K562 (cell line): Measurements from ENCODE around the gene HOXB8. TPM values are rescaled to one million over a fixed set of nuclear protein-coding genes. Genes with fewer than 3 reads are reported as not detected.

Source experiments
- BMI1 ChIP-seq: fragments of 150-350 bp; IDR thresholded peaks from 2 replicates; pipeline ENCODE4 v1.6.1; 2014; ENCODE audit warnings: low read length
- CREBBP ChIP-seq: IDR thresholded peaks from one replicate; pipeline ENCODE4 v1.6.1; 2012; ENCODE audit warnings: low read depth, mild to moderate bottlenecking, control low read depth, inconsistent platforms, low read length
- CTBP1 ChIP-seq: fragments of 450-650 bp; IDR thresholded peaks from 2 replicates; pipeline ENCODE4 v1.6.1; 2016; ENCODE audit warnings: borderline replicate concordance
- EHMT2 ChIP-seq: fragments of 450-650 bp; IDR thresholded peaks from 2 replicates; pipeline ENCODE4 v1.6.1; 2018; ENCODE audit warnings: antibody characterized with exemption
- EP400 ChIP-seq: fragments of 450-650 bp; IDR thresholded peaks from 2 replicates; pipeline ENCODE4 v1.6.1; 2017; ENCODE audit warnings: antibody characterized with exemption, mild to moderate bottlenecking, moderate library complexity
- ESRRB ChIP-seq: fragments of 250-450 bp; sonication (Bioruptor Pico); IDR thresholded peaks from 2 replicates; pipeline ENCODE4 v1.5.0; 2020; ENCODE audit warnings: mild to moderate bottlenecking, moderate library complexity, borderline replicate concordance
- HIVEP1 ChIP-seq: fragments of 250-450 bp; sonication (Bioruptor Pico); IDR thresholded peaks from 2 replicates; pipeline ENCODE4 v1.4.0; 2020; ENCODE audit warnings: mild to moderate bottlenecking
- HSF4 ChIP-seq: fragments of 250-450 bp; sonication (Bioruptor Pico); IDR thresholded peaks from 2 replicates; pipeline ENCODE4 v2.1.2; 2022; ENCODE audit warnings: mild to moderate bottlenecking, moderate library complexity, borderline replicate concordance
- KLF16 ChIP-seq: IDR thresholded peaks from 2 replicates; pipeline ENCODE4 v1.6.1; 2016; ENCODE audit warnings: antibody characterized with exemption
- MAFG ChIP-seq: fragments of 450-650 bp; conservative IDR thresholded peaks from 2 replicates; pipeline ENCODE4 v1.6.1; 2016; ENCODE audit warnings: missing genetic modification characterization, missing compliant biosample characterization
- MCM7 ChIP-seq, 2 experiments: fragments of 450-650 bp; IDR thresholded peaks; 2 replicates each; pipeline ENCODE4 v1.6.1; 2016 to 2018
- RUNX1 ChIP-seq: sonication (generic); IDR thresholded peaks from 2 replicates; pipeline ENCODE4 v1.6.1; 2016; ENCODE audit warnings: antibody characterized with exemption, low read depth
- SIX5 ChIP-seq, 2 experiments: IDR thresholded peaks; 2 replicates each; pipeline ENCODE4 v1.6.1; 2011; ENCODE audit warnings: low read length in 2 of 2, borderline replicate concordance in 1 of 2, low read depth in 1 of 2, mild to moderate bottlenecking in 1 of 2, moderate library complexity in 1 of 2; ENCODE audit not compliant: insufficient read depth in 1 of 2
- SMAD1 ChIP-seq: fragments of 150-350 bp; IDR thresholded peaks from 2 replicates; pipeline ENCODE4 v1.6.1; 2014; ENCODE audit warnings: low read length, low read depth; ENCODE audit not compliant: partially characterized antibody
- TCF7L2 ChIP-seq: fragments of 150-350 bp; IDR thresholded peaks from 2 replicates; pipeline ENCODE4 v1.6.1; 2016; ENCODE audit warnings: low read depth, mild to moderate bottlenecking, low read length, moderate library complexity
- ZBTB7A ChIP-seq: IDR thresholded peaks from 2 replicates; pipeline ENCODE4 v1.6.1; 2011; ENCODE audit warnings: low read depth, mild to moderate bottlenecking, low read length, moderate library complexity, borderline replicate concordance; ENCODE audit not compliant: control insufficient read depth
- ZFP30 ChIP-seq: fragments of 250-450 bp; sonication (Bioruptor Pico); IDR thresholded peaks from 2 replicates; pipeline ENCODE4 v1.8.0; 2022; ENCODE audit warnings: moderate library complexity, mild to moderate bottlenecking, inconsistent platforms, borderline replicate concordance
- ZNF253 ChIP-seq: fragments of 250-450 bp; sonication (Bioruptor Pico); conservative IDR thresholded peaks from 2 replicates; pipeline ENCODE4 v1.6.1; 2021; ENCODE audit warnings: mild to moderate bottlenecking
- ZNF384 ChIP-seq: IDR thresholded peaks from 2 replicates; pipeline ENCODE4 v1.6.1; 2012; ENCODE audit warnings: low read depth, low read length, improper control_type of control experiment
- ZNF561 ChIP-seq: fragments of 450-650 bp; formaldehyde crosslinking; conservative IDR thresholded peaks from 2 replicates; pipeline ENCODE4 v1.4.0; 2020; ENCODE audit warnings: mild to moderate bottlenecking, moderate library complexity
- ZNF57 ChIP-seq: fragments of 450-650 bp; formaldehyde crosslinking; IDR thresholded peaks from 2 replicates; pipeline ENCODE4 v1.4.0; 2020; ENCODE audit warnings: mild to moderate bottlenecking, moderate library complexity
- ZNF77 ChIP-seq: fragments of 250-450 bp; sonication (Bioruptor Pico); IDR thresholded peaks from 2 replicates; pipeline ENCODE4 v1.5.0; 2020
- ZZZ3 ChIP-seq: fragments of 450-650 bp; IDR thresholded peaks from 2 replicates; pipeline ENCODE4 v1.6.1; 2016; ENCODE audit warnings: antibody characterized with exemption, mild to moderate bottlenecking, moderate library complexity
- polyA plus RNA-seq, 8 experiments: library from polyadenylated mRNA; depleted of rRNA in 4 of 8; stranded (reverse) in 5 of 8; unstranded in 3 of 8; fragments of >200 nt; fragmentation: Nextera tagmentation in 2 of 8; fragmentation: Illumina TruSeq in 1 of 8; extraction: Ambion mirVana in 2 of 8; extraction: Trizol in 1 of 8; gene quantifications; 2 replicates each; pipeline versions ENCODE4 v1.2.1 to v1.2.3, GENCODE V29; 2011 to 2014; ENCODE audit warnings: inconsistent platforms in 1 of 8, missing spikeins in 1 of 8
- total RNA-seq, 7 experiments: library from RNA; depleted of rRNA in 6 of 7; stranded (reverse); fragments of >200 nt in 6 of 7; fragmentation: Illumina TruSeq in 2 of 7; extraction: Trizol in 2 of 7; gene quantifications; 2 replicates each; pipeline versions ENCODE4 v1.2.1 to v1.2.3, GENCODE V29; 2011 to 2021; ENCODE audit warnings: low replicate concordance in 1 of 7
- TF ChIP-seq, protein P1 (sequence below): fragments of 450-650 bp; IDR thresholded peaks from 2 replicates; pipeline ENCODE4 v1.6.1; 2016
- TF ChIP-seq, protein P2 (sequence below): fragments of 250-450 bp; sonication (Bioruptor Pico); IDR thresholded peaks from 2 replicates; pipeline ENCODE4 v1.4.0; 2020; ENCODE audit warnings: borderline replicate concordance
- TF ChIP-seq, protein P3 (sequence below): fragments of 250-450 bp; sonication (Bioruptor Pico); IDR thresholded peaks from 2 replicates; pipeline ENCODE4 v1.8.0; 2021; ENCODE audit warnings: moderate library complexity, mild to moderate bottlenecking, inconsistent platforms
- TF ChIP-seq, protein P4 (sequence below): sonication (generic); IDR thresholded peaks from 2 replicates; pipeline ENCODE4 v1.6.1; 2016
- TF ChIP-seq, protein P5 (sequence below): fragments of 250-450 bp; sonication (Bioruptor Pico); IDR thresholded peaks from 2 replicates; pipeline ENCODE4 v1.6.1; 2021; ENCODE audit warnings: mild to moderate bottlenecking

The HOXB8 gene
- total and polyA plus RNA-seq, 9 of the 15 experiments (the other 6 are each of a cell fraction or from before 2014, with no cell fraction given): 0.52 to 23.8 (median 3.6) TPM

DNA sequence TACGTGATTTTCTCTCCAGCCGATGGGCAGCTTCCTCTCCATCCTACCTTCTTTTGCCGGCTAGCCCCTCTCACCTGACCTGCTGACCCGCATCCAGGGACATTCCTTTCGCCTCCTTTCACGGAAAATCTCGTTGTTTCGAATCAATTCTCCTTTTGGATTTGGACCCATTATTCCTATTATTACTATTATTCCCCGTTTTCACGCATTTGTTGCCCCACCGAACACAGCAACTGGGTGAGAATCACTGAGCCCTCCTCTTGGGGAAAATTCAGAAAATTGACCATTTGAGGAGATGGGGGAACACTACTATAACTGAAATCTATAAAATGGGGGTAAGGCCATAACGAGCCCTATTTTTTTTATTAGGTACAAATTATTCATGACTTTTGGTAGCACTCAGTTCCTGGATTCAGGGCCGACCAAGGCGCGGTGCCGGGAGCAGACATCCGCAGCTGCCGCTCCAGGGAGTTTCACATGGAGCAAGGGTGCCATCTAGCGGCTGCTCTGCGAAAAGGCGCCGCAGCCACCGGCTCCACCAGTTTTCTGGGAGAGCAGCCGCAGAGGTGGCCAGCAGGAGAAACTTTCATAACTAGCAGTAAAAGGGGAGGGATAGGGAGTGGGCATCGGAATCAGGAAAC lies 3.3 kb upstream of the HOXB8 start (continued):
- TF ChIP-seq, protein P1, sequence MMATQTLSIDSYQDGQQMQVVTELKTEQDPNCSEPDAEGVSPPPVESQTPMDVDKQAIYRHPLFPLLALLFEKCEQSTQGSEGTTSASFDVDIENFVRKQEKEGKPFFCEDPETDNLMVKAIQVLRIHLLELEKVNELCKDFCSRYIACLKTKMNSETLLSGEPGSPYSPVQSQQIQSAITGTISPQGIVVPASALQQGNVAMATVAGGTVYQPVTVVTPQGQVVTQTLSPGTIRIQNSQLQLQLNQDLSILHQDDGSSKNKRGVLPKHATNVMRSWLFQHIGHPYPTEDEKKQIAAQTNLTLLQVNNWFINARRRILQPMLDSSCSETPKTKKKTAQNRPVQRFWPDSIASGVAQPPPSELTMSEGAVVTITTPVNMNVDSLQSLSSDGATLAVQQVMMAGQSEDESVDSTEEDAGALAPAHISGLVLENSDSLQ: no peak
- TF ChIP-seq KLF16: 0 out of 2 replicates have a peak, but pooled peaks have one; percentile 25
- TF ChIP-seq HSF4 (CRISPR knock-in tag): no peak
- 0 out of 2 replicates have a peak, but pooled peaks have one; percentile 20 for TF ChIP-seq BMI1
- no peak for TF ChIP-seq TCF7L2
- TF ChIP-seq, protein P2, sequence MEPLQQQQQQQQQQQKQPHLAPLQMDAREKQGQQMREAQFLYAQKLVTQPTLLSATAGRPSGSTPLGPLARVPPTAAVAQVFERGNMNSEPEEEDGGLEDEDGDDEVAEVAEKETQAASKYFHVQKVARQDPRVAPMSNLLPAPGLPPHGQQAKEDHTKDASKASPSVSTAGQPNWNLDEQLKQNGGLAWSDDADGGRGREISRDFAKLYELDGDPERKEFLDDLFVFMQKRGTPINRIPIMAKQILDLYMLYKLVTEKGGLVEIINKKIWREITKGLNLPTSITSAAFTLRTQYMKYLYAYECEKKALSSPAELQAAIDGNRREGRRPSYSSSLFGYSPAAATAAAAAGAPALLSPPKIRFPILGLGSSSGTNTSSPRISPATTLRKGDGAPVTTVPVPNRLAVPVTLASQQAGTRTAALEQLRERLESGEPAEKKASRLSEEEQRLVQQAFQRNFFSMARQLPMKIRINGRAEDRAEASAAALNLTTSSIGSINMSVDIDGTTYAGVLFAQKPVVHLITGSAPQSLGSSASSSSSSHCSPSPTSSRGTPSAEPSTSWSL (CRISPR knock-in tag): no peak
- TF ChIP-seq EP400: peak; percentile 7; the same call in 1 of the 2 replicates
- TF ChIP-seq ZBTB7A: 0 out of 2 replicates have a peak, but pooled peaks have one; percentile 6
- TF ChIP-seq SMAD1: no peak
- no peak for TF ChIP-seq ZNF384
- no peak for TF ChIP-seq EHMT2
- TF ChIP-seq ZFP30: no peak
- TF ChIP-seq, protein P3, sequence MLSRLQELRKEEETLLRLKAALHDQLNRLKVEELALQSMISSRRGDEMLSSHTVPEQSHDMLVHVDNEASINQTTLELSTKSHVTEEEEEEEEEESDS (CRISPR knock-in tag): no peak
- TF ChIP-seq CREBBP: no peak
- no peak for TF ChIP-seq ZNF253 (CRISPR knock-in tag)
- no peak for TF ChIP-seq ZNF77
- no peak for TF ChIP-seq ZNF57 (CRISPR knock-in tag)
- TF ChIP-seq ZZZ3: no peak
- TF ChIP-seq HIVEP1 (CRISPR knock-in tag): no peak
- no peak for TF ChIP-seq ESRRB (CRISPR knock-in tag)
- TF ChIP-seq MCM7 (IDR thresholded peaks at IDR 0.05): no peak
- TF ChIP-seq, protein P4, sequence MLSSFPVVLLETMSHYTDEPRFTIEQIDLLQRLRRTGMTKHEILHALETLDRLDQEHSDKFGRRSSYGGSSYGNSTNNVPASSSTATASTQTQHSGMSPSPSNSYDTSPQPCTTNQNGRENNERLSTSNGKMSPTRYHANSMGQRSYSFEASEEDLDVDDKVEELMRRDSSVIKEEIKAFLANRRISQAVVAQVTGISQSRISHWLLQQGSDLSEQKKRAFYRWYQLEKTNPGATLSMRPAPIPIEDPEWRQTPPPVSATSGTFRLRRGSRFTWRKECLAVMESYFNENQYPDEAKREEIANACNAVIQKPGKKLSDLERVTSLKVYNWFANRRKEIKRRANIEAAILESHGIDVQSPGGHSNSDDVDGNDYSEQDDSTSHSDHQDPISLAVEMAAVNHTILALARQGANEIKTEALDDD: no peak
- no peak for TF ChIP-seq MAFG (tag)
- no peak for TF ChIP-seq ZNF561
- TF ChIP-seq, protein P5, sequence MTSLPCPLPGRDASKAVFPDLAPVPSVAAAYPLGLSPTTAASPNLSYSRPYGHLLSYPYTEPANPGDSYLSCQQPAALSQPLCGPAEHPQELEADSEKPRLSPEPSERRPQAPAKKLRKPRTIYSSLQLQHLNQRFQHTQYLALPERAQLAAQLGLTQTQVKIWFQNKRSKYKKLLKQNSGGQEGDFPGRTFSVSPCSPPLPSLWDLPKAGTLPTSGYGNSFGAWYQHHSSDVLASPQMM (CRISPR knock-in tag): no peak
- no peak for TF ChIP-seq SIX5 (IDR thresholded peaks at IDR 0.05; ENCODE audit: borderline replicate concordance in 1 of 2, insufficient read depth in 1 of 2, low read depth in 1 of 2, low read length in 2 of 2)
- no peak for TF ChIP-seq RUNX1
- peak; percentile 55; the same call in 1 of the 2 replicates for TF ChIP-seq CTBP1
